Measurements from ENCODE around the gene ZNF532.
A peak's percentile ranks its signal among the peaks of the same experiment; 100 is the strongest.

Gene ZNF532

GRCh38 chr18:58941426-58942099 lies 76.9 kb downstream of the ZNF532 start:
- DNase-seq (ENCODE audit: low spot score) = no peak

- DNase-seq (ENCODE audit: low spot score) = no peak
Observed at GRCh38 chr18:58943896-58944295, 79.2 kb downstream of the ZNF532 start.

GRCh38 chr18:58947136-58947732 lies 82.6 kb downstream of the ZNF532 start:
- DNase-seq (ENCODE audit: low spot score) = no peak

- no peak for DNase-seq (ENCODE audit: low spot score)
Observed at GRCh38 chr18:58949031-58949430, 84.4 kb downstream of the ZNF532 start.

- DNase-seq (ENCODE audit: low spot score) = no peak
Observed at GRCh38 chr18:58951986-58952702, 87.5 kb downstream of the ZNF532 start.

- peak; percentile 14 for DNase-seq (ENCODE audit: low spot score)
Observed at GRCh38 chr18:58952858-58953257, 88.2 kb downstream of the ZNF532 start.

GRCh38 chr18:58953627-58954026 lies 89.0 kb downstream of the ZNF532 start:
- DNase-seq (ENCODE audit: low spot score) = no peak

GRCh38 chr18:58955001-58955400 lies 90.3 kb downstream of the ZNF532 start:
- DNase-seq (ENCODE audit: low spot score) = no peak

GRCh38 chr18:58955738-58956137 lies 91.1 kb downstream of the ZNF532 start:
- DNase-seq (ENCODE audit: low spot score) = no peak

- DNase-seq (ENCODE audit: low spot score) = no peak
Observed at GRCh38 chr18:58958628-58959027, 94.0 kb downstream of the ZNF532 start.

- DNase-seq (ENCODE audit: low spot score) = no peak
Observed at GRCh38 chr18:58960508-58960907, 95.8 kb downstream of the ZNF532 start.

GRCh38 chr18:58960946-58961722 lies 96.5 kb downstream of the ZNF532 start:
- no peak for DNase-seq (ENCODE audit: low spot score)

- DNase-seq (ENCODE audit: low spot score) = no peak
Observed at GRCh38 chr18:58962336-58962735, 97.7 kb downstream of the ZNF532 start.

GRCh38 chr18:58965291-58966004 lies 100.8 kb downstream of the ZNF532 start:
- DNase-seq (ENCODE audit: low spot score) = no peak

- DNase-seq (ENCODE audit: low spot score) = no peak
Observed at GRCh38 chr18:58966005-58966677, 101.5 kb downstream of the ZNF532 start.

- no peak for DNase-seq (ENCODE audit: low spot score)
Observed at GRCh38 chr18:58966704-58967103, 102.0 kb downstream of the ZNF532 start.

GRCh38 chr18:58967751-58968254 lies 103.1 kb downstream of the ZNF532 start:
- no peak for DNase-seq (ENCODE audit: low spot score)

- no peak for DNase-seq (ENCODE audit: low spot score)
Observed at GRCh38 chr18:58970943-58971790, 106.5 kb downstream of the ZNF532 start.

GRCh38 chr18:58975296-58975695 lies 110.6 kb downstream of the ZNF532 start:
- DNase-seq (ENCODE audit: low spot score) = no peak

GRCh38 chr18:58975781-58976180 lies 111.1 kb downstream of the ZNF532 start:
- no peak for DNase-seq (ENCODE audit: low spot score)
